ENCODE data around the gene KRT33B. TPM values are rescaled to one million over a fixed set of nuclear protein-coding genes. Genes with fewer than 3 reads are reported as not detected.

KRT33B gene
- total RNA-seq, 1 donor from 2014 or later, result 0.17 TPM

DNA sequence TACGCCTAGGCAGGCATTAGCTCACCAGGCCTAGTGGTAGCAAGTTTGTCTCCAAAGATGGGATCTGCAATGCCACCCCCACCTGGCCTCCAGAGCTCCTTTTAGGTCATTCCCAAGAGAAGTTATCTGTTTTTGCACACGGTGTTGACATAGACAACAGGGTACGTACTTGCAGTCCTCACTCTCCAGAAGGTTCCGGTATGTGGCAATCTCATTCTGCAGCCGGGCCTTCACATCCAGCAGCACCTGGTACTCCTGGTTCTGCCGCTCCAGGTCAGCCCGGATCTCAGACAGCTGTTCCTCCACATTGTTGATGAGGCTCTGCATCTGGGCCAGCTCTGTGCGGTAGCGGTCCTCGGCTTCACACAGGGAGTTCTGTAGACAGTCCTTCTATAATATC, 37.6 kb upstream of the KRT33B start:
- TF ChIP-seq, protein P1, sequence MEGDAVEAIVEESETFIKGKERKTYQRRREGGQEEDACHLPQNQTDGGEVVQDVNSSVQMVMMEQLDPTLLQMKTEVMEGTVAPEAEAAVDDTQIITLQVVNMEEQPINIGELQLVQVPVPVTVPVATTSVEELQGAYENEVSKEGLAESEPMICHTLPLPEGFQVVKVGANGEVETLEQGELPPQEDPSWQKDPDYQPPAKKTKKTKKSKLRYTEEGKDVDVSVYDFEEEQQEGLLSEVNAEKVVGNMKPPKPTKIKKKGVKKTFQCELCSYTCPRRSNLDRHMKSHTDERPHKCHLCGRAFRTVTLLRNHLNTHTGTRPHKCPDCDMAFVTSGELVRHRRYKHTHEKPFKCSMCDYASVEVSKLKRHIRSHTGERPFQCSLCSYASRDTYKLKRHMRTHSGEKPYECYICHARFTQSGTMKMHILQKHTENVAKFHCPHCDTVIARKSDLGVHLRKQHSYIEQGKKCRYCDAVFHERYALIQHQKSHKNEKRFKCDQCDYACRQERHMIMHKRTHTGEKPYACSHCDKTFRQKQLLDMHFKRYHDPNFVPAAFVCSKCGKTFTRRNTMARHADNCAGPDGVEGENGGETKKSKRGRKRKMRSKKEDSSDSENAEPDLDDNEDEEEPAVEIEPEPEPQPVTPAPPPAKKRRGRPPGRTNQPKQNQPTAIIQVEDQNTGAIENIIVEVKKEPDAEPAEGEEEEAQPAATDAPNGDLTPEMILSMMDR (IDR thresholded peaks at IDR 0.05; ENCODE audit: insufficient read depth, low read length, poor library complexity, severe bottlenecking), result no peak
- no peak for DNase-seq (ENCODE audit: low read depth)
- no peak overlapping the region for H3K4me3 ChIP-seq (ENCODE audit: low read depth, low read length)
- H3K27me3 ChIP-seq (ENCODE audit: control insufficient read depth, insufficient read depth, low read length), result no peaks in the 10 kb centered on the region
- H3K36me3 ChIP-seq (ENCODE audit: control insufficient read depth, insufficient read depth, low read length), result no peaks in the 10 kb centered on the region

DNA sequence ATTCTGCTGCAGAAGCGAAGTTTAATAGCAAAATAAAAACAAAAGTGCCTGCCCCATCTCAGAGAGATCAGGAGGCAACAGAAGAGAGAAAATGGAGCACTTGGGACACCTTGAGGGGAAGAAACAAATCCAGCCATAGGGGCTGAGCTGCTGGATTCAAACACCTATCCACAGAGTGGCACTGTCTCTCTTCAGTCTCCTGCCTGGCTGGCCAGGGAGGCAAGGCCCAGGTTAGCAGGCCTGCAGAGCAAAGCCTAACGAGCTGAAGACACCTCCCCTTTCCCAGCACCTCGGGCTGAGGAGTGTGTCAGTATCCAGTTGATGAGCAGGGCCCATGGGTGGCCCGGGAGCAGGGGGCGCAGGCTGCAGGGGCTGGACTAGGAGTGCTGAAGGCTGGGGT, 36.6 kb upstream of the KRT33B start:
- no peak for DNase-seq (ENCODE audit: low read depth)
- H3K27me3 ChIP-seq (ENCODE audit: control insufficient read depth, insufficient read depth, low read length), result no peaks in the 10 kb centered on the region

DNA sequence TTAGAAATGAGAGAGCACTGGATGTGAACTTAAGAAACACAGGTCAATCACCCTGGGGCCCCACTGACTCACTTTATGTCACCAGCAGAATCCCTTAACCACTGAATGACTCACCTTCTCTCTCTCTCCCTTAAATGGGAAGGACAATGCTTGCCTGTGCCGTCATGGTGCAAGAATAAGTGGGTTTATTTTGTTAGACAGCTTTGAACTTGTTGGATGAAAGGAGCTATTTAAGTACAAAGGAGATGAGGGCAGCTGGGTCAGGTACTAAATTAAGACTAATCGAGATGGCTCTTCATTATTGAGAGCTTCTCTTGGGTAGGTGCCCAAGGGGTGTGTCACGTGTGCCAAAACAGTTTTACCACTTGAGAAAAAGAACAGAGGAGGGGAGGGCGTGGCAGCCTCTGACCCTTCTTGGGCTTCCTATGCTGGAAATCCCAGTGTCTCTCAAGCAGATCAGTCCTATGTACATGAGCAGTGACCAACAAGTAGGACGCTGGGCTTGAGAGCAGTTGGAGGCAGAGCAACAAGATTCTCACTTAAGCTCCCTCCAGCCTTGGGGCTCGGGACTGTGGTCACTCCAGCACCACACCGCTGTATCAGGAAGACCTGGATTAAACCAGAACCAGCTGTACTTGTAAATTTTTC, 34.5 kb upstream of the KRT33B start:
- Histone ChIP-seq H3K36me3 (ENCODE audit: control insufficient read depth, insufficient read depth, low read length) (no peaks in the 10 kb centered on the region), H3K27me3 (ENCODE audit: control insufficient read depth, insufficient read depth, low read length) (no peaks in the 10 kb centered on the region), H3K4me3 (ENCODE audit: low read depth, low read length) (no peak overlapping the region)
- peak; percentile 99 for DNase-seq (ENCODE audit: low read depth)
- TF ChIP-seq, protein P1 (IDR thresholded peaks at IDR 0.05; ENCODE audit: insufficient read depth, low read length, poor library complexity, severe bottlenecking), result no peak

More for the DNA sequence above, 36.6 kb upstream of the KRT33B start:
- TF ChIP-seq, protein P1 (IDR thresholded peaks at IDR 0.05; ENCODE audit: insufficient read depth, low read length, poor library complexity, severe bottlenecking), result peak; percentile 25
- Histone ChIP-seq H3K4me3 (ENCODE audit: low read depth, low read length) (no peak overlapping the region), H3K36me3 (ENCODE audit: control insufficient read depth, insufficient read depth, low read length) (no peaks in the 10 kb centered on the region)

DNA sequence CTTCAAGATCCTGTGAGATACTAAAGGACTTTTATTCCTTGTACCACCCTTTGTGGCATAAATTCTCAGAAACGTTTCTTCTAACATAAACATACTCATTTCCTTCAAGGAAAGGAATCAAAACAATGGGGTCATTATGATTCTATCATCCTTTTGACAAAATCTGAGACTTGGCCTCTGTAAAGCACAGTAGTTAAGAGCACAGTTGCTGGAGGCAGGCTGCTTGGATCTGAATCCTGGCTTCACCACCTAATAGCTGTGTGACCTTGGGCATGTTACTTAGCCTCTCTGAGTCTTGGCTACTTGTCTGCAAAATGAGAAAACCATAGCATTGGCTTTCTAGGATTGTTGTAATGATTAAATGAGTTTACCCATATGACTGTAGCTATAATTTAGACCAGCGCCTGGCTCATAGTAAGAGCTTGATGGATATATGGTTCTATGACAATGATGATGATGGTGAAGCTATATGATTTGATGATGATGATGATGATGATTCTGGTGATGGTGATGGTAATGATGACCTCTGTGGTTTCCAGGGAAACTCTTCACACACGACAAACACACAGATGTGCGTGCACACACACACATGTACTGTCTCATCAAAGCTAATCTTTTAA, 33.9 kb upstream of the KRT33B start:
- no peak for DNase-seq (ENCODE audit: low read depth)
- TF ChIP-seq, protein P1 (IDR thresholded peaks at IDR 0.05; ENCODE audit: insufficient read depth, low read length, poor library complexity, severe bottlenecking), result no peak
- Histone ChIP-seq H3K4me3 (ENCODE audit: low read depth, low read length) (no peak overlapping the region), H3K36me3 (ENCODE audit: control insufficient read depth, insufficient read depth, low read length) (no peaks in the 10 kb centered on the region), H3K27me3 (ENCODE audit: control insufficient read depth, insufficient read depth, low read length) (no peaks in the 10 kb centered on the region)

DNA sequence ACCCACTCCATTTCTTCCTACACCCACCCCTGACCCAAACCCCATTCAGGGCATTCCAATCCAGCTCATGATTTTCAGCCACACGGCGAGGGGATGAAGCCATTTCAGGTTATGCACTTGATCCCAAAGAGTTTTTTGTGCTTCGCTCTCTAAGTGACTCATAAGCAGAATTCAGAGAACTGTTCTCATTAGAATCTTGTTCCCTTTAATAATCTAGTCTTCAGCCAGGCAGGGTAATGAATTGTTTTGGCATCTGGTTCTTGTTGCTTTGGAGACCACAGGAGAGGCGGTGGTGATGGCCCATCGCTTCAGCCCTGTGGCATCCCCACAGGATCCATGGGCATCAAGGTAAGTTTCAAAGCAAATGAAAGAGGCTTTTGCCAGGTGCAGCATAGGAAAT, 32.5 kb upstream of the KRT33B start:
- TF ChIP-seq, protein P1 (IDR thresholded peaks at IDR 0.05; ENCODE audit: insufficient read depth, low read length, poor library complexity, severe bottlenecking), result no peak
- no peak overlapping the region for H3K4me3 ChIP-seq (ENCODE audit: low read depth, low read length)
- no peak for DNase-seq (ENCODE audit: low read depth)
- H3K36me3 ChIP-seq (ENCODE audit: control insufficient read depth, insufficient read depth, low read length), result no peaks in the 10 kb centered on the region
- H3K27me3 ChIP-seq (ENCODE audit: control insufficient read depth, insufficient read depth, low read length), result no peaks in the 10 kb centered on the region

Data from kidney epithelial cell (primary cell).